Endothelial cell (in vitro differentiated cells): ENCODE data around the gene BMPER. TPM values are rescaled to one million over a fixed set of nuclear protein-coding genes. Genes with fewer than 3 reads are reported as not detected.

ENCODE experiments used
- DNase-seq: peaks from one replicate; pipeline ENCODE4 v3.0.0; 2021; ENCODE audit warnings: low spot score
- H3K27ac Mint-ChIP-seq: one replicate; pipeline ENCODE4 v1.8.0; 2021; ENCODE audit warnings: mixed read lengths, inconsistent platforms; ENCODE audit not compliant: unreplicated experiment
- H3K27me3 Mint-ChIP-seq: one replicate; pipeline ENCODE4 v1.8.0; 2021; ENCODE audit warnings: mild to moderate bottlenecking, moderate library complexity, mixed read lengths, inconsistent platforms; ENCODE audit not compliant: unreplicated experiment
- H3K36me3 Mint-ChIP-seq: one replicate; pipeline ENCODE4 v1.8.0; 2021; ENCODE audit warnings: mild to moderate bottlenecking, low read depth, mixed read lengths, inconsistent platforms; ENCODE audit not compliant: unreplicated experiment
- H3K4me1 Mint-ChIP-seq: one replicate; pipeline ENCODE4 v1.8.0; 2021; ENCODE audit warnings: mild to moderate bottlenecking, mixed read lengths, inconsistent platforms; ENCODE audit not compliant: unreplicated experiment
- H3K4me3 Mint-ChIP-seq: one replicate; pipeline ENCODE4 v1.8.0; 2021; ENCODE audit warnings: mild to moderate bottlenecking, mixed read lengths, inconsistent platforms; ENCODE audit not compliant: unreplicated experiment
- H3K9me3 Mint-ChIP-seq: one replicate; pipeline ENCODE4 v1.8.0; 2021; ENCODE audit warnings: mixed read lengths, inconsistent platforms; ENCODE audit not compliant: unreplicated experiment
- long read RNA-seq: library from polyadenylated mRNA; unstranded; transcript quantifications from one replicate; pipeline ENCODE4 v2.0.0, GENCODE V29; 2020; ENCODE audit not compliant: unreplicated experiment
- total RNA-seq: library from RNA; stranded (reverse); fragmentation: NEBNext Ultra II Directional; extraction: Animal tissue kit (Norgen Biotek cat#: 25700); gene quantifications from one replicate; pipeline ENCODE4 v1.2.1, GENCODE V29; 2021; ENCODE audit not compliant: unreplicated experiment
- TF ChIP-seq, protein P1 (sequence below): fragments of 200-600 bp; sonication (generic); IDR thresholded peaks from one replicate; pipeline ENCODE4 v1.5.0; 2021; ENCODE audit warnings: antibody characterized with exemption; ENCODE audit not compliant: unreplicated experiment

Gene BMPER
- 2.5 TPM for total RNA-seq
- long read RNA-seq, result 0 reads

DNA sequence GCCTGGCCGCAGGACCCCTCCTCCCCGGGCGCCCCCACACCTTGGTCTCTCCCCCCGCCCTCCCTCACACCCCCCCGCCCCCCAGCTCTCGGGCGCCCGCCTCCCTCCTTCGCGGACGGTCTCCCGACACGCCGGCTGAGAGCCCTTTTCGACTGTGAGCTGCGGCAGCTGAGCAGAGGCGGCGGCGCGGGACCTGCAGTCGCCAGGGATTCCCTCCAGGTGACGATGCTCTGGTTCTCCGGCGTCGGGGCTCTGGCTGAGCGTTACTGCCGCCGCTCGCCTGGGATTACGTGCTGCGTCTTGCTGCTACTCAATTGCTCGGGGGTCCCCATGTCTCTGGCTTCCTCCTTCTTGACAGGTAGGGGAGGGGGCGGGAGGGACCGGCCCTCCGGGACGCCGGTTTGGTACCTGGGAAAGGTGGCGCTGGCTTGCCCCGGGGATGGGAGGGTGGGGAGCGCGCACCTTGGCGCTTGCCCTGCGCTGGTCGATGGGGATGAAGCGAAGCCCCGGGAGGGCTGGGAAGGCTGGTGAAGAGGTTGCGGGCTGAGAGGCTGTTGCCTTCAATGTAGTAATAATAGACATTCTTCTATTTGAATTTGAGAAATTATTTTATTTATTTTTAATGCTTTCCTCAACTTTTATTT, at the start of gene BMPER:
Gene BMPER, plus strand, starts transcription at position 151 of the 644 bp plus-strand sequence. Its CDS starts 75 bp downstream, at position 226.
- peaks cover 5% of the 10 kb centered on the region for H3K27me3 Mint-ChIP-seq
- TF ChIP-seq, protein P1, sequence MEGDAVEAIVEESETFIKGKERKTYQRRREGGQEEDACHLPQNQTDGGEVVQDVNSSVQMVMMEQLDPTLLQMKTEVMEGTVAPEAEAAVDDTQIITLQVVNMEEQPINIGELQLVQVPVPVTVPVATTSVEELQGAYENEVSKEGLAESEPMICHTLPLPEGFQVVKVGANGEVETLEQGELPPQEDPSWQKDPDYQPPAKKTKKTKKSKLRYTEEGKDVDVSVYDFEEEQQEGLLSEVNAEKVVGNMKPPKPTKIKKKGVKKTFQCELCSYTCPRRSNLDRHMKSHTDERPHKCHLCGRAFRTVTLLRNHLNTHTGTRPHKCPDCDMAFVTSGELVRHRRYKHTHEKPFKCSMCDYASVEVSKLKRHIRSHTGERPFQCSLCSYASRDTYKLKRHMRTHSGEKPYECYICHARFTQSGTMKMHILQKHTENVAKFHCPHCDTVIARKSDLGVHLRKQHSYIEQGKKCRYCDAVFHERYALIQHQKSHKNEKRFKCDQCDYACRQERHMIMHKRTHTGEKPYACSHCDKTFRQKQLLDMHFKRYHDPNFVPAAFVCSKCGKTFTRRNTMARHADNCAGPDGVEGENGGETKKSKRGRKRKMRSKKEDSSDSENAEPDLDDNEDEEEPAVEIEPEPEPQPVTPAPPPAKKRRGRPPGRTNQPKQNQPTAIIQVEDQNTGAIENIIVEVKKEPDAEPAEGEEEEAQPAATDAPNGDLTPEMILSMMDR, result no peak
- peak; percentile 47 for DNase-seq
- no peak within 1 kb of the TSS for H3K27ac Mint-ChIP-seq
- peaks cover 2% of the 10 kb centered on the region for H3K4me1 Mint-ChIP-seq
- peak within 1 kb of the TSS; percentile 92 for H3K4me3 Mint-ChIP-seq
- no peaks in the 10 kb centered on the region for H3K9me3 Mint-ChIP-seq
- no peaks in the 10 kb centered on the region for H3K36me3 Mint-ChIP-seq

DNA sequence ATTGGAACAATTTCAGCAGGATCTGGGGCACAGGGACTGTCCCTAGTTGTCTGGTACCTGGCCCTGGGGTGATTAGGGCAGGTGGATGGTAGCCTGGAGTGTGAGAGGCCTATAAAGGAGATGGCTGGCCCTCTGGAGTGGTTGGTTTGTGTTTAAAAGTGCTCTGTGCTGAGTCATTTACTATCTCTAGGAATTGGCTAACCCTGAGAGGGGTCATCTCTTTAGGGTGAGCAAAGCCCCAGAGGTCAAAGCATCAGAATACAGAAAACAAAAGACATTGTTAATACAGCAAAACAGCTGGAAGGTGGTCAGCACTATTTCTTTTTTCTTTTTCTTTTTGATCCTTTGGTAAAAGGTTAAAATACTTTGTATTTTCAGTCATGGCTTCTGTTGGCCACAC, 43.4 kb upstream of the BMPER start:
- peaks cover 3% of the 10 kb centered on the region for H3K27me3 Mint-ChIP-seq

DNA sequence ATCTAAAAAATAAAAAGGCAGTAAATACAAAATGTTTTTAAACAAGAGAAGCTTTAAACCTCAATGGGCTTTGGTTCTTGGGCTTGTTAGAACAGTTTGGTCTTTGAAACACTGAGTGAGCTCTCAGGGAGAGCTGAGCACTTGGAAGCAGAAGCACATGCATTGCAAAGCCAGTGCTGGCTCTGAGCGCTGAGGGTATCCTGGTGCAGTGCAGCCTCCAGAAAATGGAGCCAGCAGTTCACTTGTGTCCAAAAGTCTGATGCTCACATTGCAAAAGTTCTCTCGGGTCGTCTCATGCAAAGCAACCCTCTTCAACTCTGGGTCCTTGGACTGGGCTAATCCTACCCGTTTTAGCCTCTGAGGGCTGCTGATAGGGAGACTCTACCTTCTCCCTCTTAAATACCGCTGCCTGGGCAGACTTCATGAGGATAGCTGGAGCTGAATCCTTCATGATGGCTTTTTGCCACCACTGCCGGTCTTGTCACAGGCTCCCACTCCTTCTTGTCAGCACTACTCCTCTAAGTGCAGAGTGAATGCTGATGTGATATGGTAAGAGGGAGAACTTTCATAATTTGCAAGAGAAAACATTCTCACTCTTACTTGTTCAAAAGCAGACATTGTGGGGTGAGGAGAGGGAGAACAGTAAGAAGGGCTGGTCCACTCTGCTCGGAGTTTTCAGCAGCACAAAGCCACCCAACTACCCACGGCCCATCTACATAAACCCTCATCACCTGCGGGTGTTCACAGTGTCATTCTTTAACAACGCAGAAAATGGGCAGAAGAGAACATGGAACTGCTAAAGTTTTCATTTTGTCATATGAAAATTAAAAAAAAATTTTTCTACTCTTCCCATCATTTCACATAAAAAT, 42.2 kb upstream of the BMPER start:
- peaks cover 1% of the 10 kb centered on the region for H3K27me3 Mint-ChIP-seq
- no peak for DNase-seq
- TF ChIP-seq, protein P1, result no peak
- H3K4me1 Mint-ChIP-seq, result no peaks in the 10 kb centered on the region
- H3K36me3 Mint-ChIP-seq, result no peaks in the 10 kb centered on the region
- H3K9me3 Mint-ChIP-seq, result no peaks in the 10 kb centered on the region
- H3K4me3 Mint-ChIP-seq, result no peak overlapping the region
- no peak overlapping the region for H3K27ac Mint-ChIP-seq

More for the DNA sequence above, 43.4 kb upstream of the BMPER start:
- Mint-ChIP-seq H3K4me3 (no peak overlapping the region), H3K27ac (no peak overlapping the region), H3K36me3 (no peaks in the 10 kb centered on the region), H3K9me3 (no peaks in the 10 kb centered on the region), H3K4me1 (no peaks in the 10 kb centered on the region)
- TF ChIP-seq, protein P1, result no peak
- DNase-seq, result no peak

DNA sequence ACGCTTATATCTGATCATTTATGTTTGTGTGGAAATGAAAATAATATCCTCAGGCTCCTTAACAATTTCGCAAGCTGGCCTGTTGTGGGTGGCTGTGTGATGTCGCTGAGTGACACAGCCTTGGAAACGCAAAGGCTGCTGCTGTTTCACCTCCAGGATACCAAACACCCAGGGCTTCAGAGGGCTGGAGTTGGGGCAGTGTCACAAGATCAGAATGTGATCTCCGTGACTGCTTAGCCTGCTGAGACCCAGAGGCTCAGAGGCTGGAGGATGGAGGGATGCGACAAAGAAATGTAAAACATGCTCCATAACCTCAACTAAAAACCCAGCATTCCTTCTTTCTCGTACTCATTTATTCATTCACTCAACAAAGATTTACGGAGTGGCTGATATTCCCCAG, 37.2 kb upstream of the BMPER start:
- Mint-ChIP-seq H3K27me3 (no peaks in the 10 kb centered on the region), H3K9me3 (no peaks in the 10 kb centered on the region), H3K4me1 (no peaks in the 10 kb centered on the region), H3K36me3 (no peaks in the 10 kb centered on the region), H3K27ac (no peak overlapping the region), H3K4me3 (no peak overlapping the region)
- DNase-seq, result no peak
- TF ChIP-seq, protein P1, result no peak

DNA sequence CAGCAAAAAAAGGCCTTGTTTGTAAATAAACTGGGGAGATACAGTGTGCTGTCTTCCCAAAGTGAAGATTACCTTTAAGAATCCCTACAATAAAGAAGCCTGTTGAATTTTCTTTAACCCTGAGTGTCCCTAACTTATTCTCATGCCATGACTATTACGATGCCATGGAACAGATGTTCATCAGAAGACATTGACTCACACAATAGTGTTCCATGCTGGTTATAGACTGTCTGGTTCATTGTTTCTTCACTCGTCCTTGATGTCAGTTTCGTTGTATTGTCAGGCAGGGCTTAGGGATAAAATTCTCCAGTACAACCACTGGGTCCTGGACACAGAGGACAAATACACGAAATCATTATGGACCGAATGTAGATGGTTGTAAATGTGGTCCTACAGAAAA, 36.2 kb upstream of the BMPER start:
- no peaks in the 10 kb centered on the region for H3K27me3 Mint-ChIP-seq
- no peak overlapping the region for H3K27ac Mint-ChIP-seq
- H3K36me3 Mint-ChIP-seq, result no peaks in the 10 kb centered on the region
- DNase-seq, result no peak
- H3K4me3 Mint-ChIP-seq, result no peak overlapping the region
- H3K4me1 Mint-ChIP-seq, result peaks cover 4% of the 10 kb centered on the region
- TF ChIP-seq, protein P1, result no peak
- H3K9me3 Mint-ChIP-seq, result no peaks in the 10 kb centered on the region
